B cell (primary cell): ENCODE data around the gene CTXN3. TPM values are rescaled to one million over a fixed set of nuclear protein-coding genes. Genes with fewer than 3 reads are reported as not detected.

Experiments used
- ATAC-seq: fragments of 200-7000 bp; cut with Tn5 transposase; one replicate; pipeline ENCODE4 v1.10.0; 2021; ENCODE audit warnings: low read depth, mild to moderate bottlenecking, moderate number of reproducible peaks, moderate library complexity
- CTCF ChIA-PET: fragments of 350-600 bp; sonication (Branson Sonifier 250); formaldehyde crosslinking; loops from one replicate; lab custom pipeline; 2021; ENCODE audit warnings: antibody characterized with exemption, inconsistent platforms; lab: Charles Lee
- POLR2A ChIA-PET: fragments of 350-600 bp; sonication (Branson Sonifier 250); formaldehyde crosslinking; loops from one replicate; lab custom pipeline; 2021; ENCODE audit warnings: antibody characterized with exemption; lab: Charles Lee
- DNase-seq: peaks from one replicate; pipeline ENCODE4 v3.0.0; 2013
- H2AFZ ChIP-seq: 2 replicates; pipeline ENCODE4 v1.6.1; 2012; ENCODE audit warnings: mild to moderate bottlenecking, low read depth, low read length; ENCODE audit not compliant: insufficient read depth, poor library complexity, severe bottlenecking
- H3K27ac ChIP-seq, 2 donors: 1 replicate in 1 of 2; 2 replicates in 1 of 2; pipeline ENCODE4 v1.5.1; 2012 to 2013; ENCODE audit warnings: low read length in 2 of 2, mild to moderate bottlenecking in 2 of 2, moderate library complexity in 1 of 2
- H3K27me3 ChIP-seq, 4 experiments: fragments of 200-600 bp in 1 of 4; sonication (generic) in 1 of 4; replicated peaks in 1 of 4; 1 replicate in 2 of 4; 2 replicates in 2 of 4; pipeline versions ENCODE4 v1.6.1 to v1.7.0; 2013 to 2016; ENCODE audit warnings: low read length in 3 of 4, mild to moderate bottlenecking in 2 of 4, mixed read lengths in 1 of 4, moderate library complexity in 1 of 4; ENCODE audit not compliant: insufficient read depth in 4 of 4, control insufficient read depth in 3 of 4; ENCODE audit errors: control extremely low read depth in 1 of 4
- H3K36me3 ChIP-seq, 2 experiments: replicated peaks in 1 of 2; 1 replicate in 1 of 2; 2 replicates in 1 of 2; pipeline versions ENCODE4 v1.6.1 to v1.7.1; 2013; ENCODE audit warnings: low read length in 1 of 2; ENCODE audit not compliant: insufficient read depth in 2 of 2, control insufficient read depth in 1 of 2; ENCODE audit errors: control extremely low read depth in 1 of 2, extremely low read depth in 1 of 2
- H3K4me1 ChIP-seq, 2 donors: fragments of 200-600 bp in 1 of 2; sonication (generic) in 1 of 2; 1 replicate in 1 of 2; 2 replicates in 1 of 2; pipeline versions ENCODE4 v1.5.1 to v1.6.1; 2013 to 2017; ENCODE audit warnings: low read length in 2 of 2; ENCODE audit not compliant: control insufficient read depth in 2 of 2, insufficient read depth in 2 of 2
- H3K4me2 ChIP-seq: replicated peaks from 2 replicates; pipeline ENCODE3; 2012; ENCODE audit warnings: mild to moderate bottlenecking, low read depth, low read length; ENCODE audit not compliant: poor library complexity, severe bottlenecking
- H3K4me3 ChIP-seq, 5 experiments: fragments of 200-600 bp in 1 of 5; sonication (generic) in 1 of 5; 1 replicate in 3 of 5; 2 replicates in 2 of 5; pipeline versions ENCODE4 v1.5.1 to v1.7.0; 2011 to 2016; ENCODE audit warnings: low read length in 4 of 5, mild to moderate bottlenecking in 4 of 5, low read depth in 2 of 5, control low read depth in 1 of 5, moderate library complexity in 1 of 5; ENCODE audit not compliant: insufficient read depth in 1 of 5; ENCODE audit errors: control extremely low read depth in 1 of 5, extremely low read depth in 1 of 5
- H3K79me2 ChIP-seq: fragments of 200-600 bp; sonication (generic); one replicate; pipeline ENCODE4 v1.6.0; 2016; ENCODE audit warnings: low read length; ENCODE audit not compliant: control insufficient read depth, insufficient read depth
- H3K9ac ChIP-seq: fragments of 200-600 bp; sonication (generic); 2 replicates; pipeline ENCODE4 v1.6.1; 2017; ENCODE audit warnings: mild to moderate bottlenecking, low read length, moderate library complexity
- H3K9me3 ChIP-seq, 3 donors: one replicate each; pipeline versions ENCODE4 v1.6.1 to v1.7.1; 2013; ENCODE audit warnings: low read length in 2 of 3; ENCODE audit not compliant: control insufficient read depth in 2 of 3, insufficient read depth in 1 of 3; ENCODE audit errors: control extremely low read depth in 1 of 3
- H4K20me1 ChIP-seq: 2 replicates; pipeline ENCODE4 v1.6.0; 2012; ENCODE audit warnings: mild to moderate bottlenecking, low read length; ENCODE audit not compliant: insufficient read depth, control insufficient read depth, poor library complexity, severe bottlenecking
- H3K27ac Mint-ChIP-seq: one replicate; pipeline ENCODE4 v1.8.0; 2021; ENCODE audit warnings: mixed read lengths
- H3K27me3 Mint-ChIP-seq: one replicate; pipeline ENCODE4 v1.8.0; 2021; ENCODE audit warnings: mixed read lengths
- H3K4me1 Mint-ChIP-seq: one replicate; pipeline ENCODE4 v1.8.0; 2021; ENCODE audit warnings: mixed read lengths
- H3K4me3 Mint-ChIP-seq: one replicate; pipeline ENCODE4 v1.8.0; 2021; ENCODE audit warnings: mixed read lengths
- H3K9me3 Mint-ChIP-seq: one replicate; pipeline ENCODE4 v1.8.0; 2022; ENCODE audit warnings: mixed read lengths; ENCODE audit not compliant: insufficient read depth
- CTCF ChIP-seq: fragments of 200-600 bp; IDR thresholded peaks from one replicate; pipeline ENCODE4 v1.8.0; 2022; ENCODE audit warnings: antibody characterized with exemption, mild to moderate bottlenecking
- EZH2 ChIP-seq: IDR thresholded peaks from 2 replicates; pipeline ENCODE4 v1.6.1; 2012; ENCODE audit warnings: borderline replicate concordance, low read depth, mild to moderate bottlenecking, moderate library complexity, low read length; ENCODE audit not compliant: insufficient read depth, poor library complexity, severe bottlenecking
- WGBS: methylation state at CpG from one replicate; pipeline ENCODE4 v1.1.5; 2013; ENCODE audit warnings: missing lambda C conversion rate; ENCODE audit not compliant: insufficient coverage; 5-methylcytosine and 5-hydroxymethylcytosine counted together
- intact Hi-C: fragments of 100-400 bp; cut with micrococcal nuclease; formaldehyde crosslinking; loops from one replicate; pipeline ENCODE4 v1.10.0; 2022
- polyA plus RNA-seq: library from polyadenylated mRNA; depleted of rRNA; stranded (reverse); fragments of >200 nt; gene quantifications from 2 replicates; pipeline ENCODE4 v1.2.3, GENCODE V29; 2012
- total RNA-seq, 2 donors: library from RNA; stranded (reverse); fragments of 120-200 nt in 1 of 2; gene quantifications; 1 replicate in 1 of 2; 2 replicates in 1 of 2; pipeline versions ENCODE4 v1.2.3 to v1.2.4, GENCODE V29; 2013 to 2022

CTXN3 gene
- total and polyA plus RNA-seq, 2 donors (not counting 1 experiment from before 2014, with no cell fraction given) = not detected

GRCh38 chr5:127619908-127620479 lies 28.9 kb upstream of the CTXN3 start:
- whole genome bisulfite sequencing = 91% methylated on average over 4 of the region's 5 CpGs
- H3K4me3 ChIP-seq = no peak overlapping the region
- ChIA-PET CTCF (no interaction called here), POLR2A (no interaction called here)
- Mint-ChIP-seq H3K4me1 (no peaks in the 10 kb centered on the region), H3K27ac (no peak overlapping the region), H3K27me3 (no peaks in the 10 kb centered on the region), H3K9me3 (no peaks in the 10 kb centered on the region), H3K4me3 (no peak overlapping the region)
- intact Hi-C loops = no loop called here
- DNase-seq (no peak), ATAC-seq (no peak)
- no peak overlapping the region for H3K9ac ChIP-seq
- H3K27ac ChIP-seq = no peak overlapping the region
- no peaks in the 10 kb centered on the region for H3K4me1 ChIP-seq
- peaks cover 0 to 2% (median 0%) of the 10 kb centered on the region in 4 experiments for H3K27me3 ChIP-seq
- H3K4me2 ChIP-seq = no peak overlapping the region
- H2AFZ ChIP-seq = no peak overlapping the region
- H3K79me2 ChIP-seq = no peaks in the 10 kb centered on the region
- no peaks in the 10 kb centered on the region for H4K20me1 ChIP-seq
- H3K9me3 ChIP-seq = peaks cover 0 to 2% (median 0%) of the 10 kb centered on the region in 3 donors
- TF ChIP-seq EZH2 (no peak), CTCF (no peak)
- no peaks in the 10 kb centered on the region for H3K36me3 ChIP-seq

GRCh38 chr5:127621601-127622325 lies 27.1 kb upstream of the CTXN3 start:
- Histone ChIP-seq H2AFZ (no peak overlapping the region), H3K4me1 (no peaks in the 10 kb centered on the region), H3K4me2 (no peak overlapping the region), H3K4me3 (no peak overlapping the region), H3K27me3 (no peaks in the 10 kb centered on the region), H3K9me3 (peaks cover 0 to 2% (median 0%) of the 10 kb centered on the region in 3 donors), H3K9ac (no peak overlapping the region), H3K36me3 (no peaks in the 10 kb centered on the region), H3K27ac (no peak overlapping the region), H4K20me1 (no peaks in the 10 kb centered on the region), H3K79me2 (no peaks in the 10 kb centered on the region)
- Mint-ChIP-seq H3K27ac (no peak overlapping the region), H3K9me3 (no peaks in the 10 kb centered on the region), H3K27me3 (no peaks in the 10 kb centered on the region), H3K4me1 (no peaks in the 10 kb centered on the region), H3K4me3 (no peak overlapping the region)
- no peak for TF ChIP-seq CTCF
- no peak for TF ChIP-seq EZH2
- WGBS = 83% methylated on average over 1 of the region's 4 CpGs
- intact Hi-C loops = no loop called here
- no peak for DNase-seq
- POLR2A ChIA-PET = no interaction called here
- CTCF ChIA-PET = no interaction called here
- ATAC-seq = no peak
